GM19351 (cell line): Measurements from ENCODE around the gene VEGFC.

Source experiments
- ATAC-seq: cut with Tn5 transposase; IDR thresholded peaks from one replicate; pipeline ENCODE4 v1.9.1; 2021; ENCODE audit warnings: mild to moderate bottlenecking, moderate library complexity; ENCODE audit not compliant: unreplicated experiment

The VEGFC gene

DNA sequence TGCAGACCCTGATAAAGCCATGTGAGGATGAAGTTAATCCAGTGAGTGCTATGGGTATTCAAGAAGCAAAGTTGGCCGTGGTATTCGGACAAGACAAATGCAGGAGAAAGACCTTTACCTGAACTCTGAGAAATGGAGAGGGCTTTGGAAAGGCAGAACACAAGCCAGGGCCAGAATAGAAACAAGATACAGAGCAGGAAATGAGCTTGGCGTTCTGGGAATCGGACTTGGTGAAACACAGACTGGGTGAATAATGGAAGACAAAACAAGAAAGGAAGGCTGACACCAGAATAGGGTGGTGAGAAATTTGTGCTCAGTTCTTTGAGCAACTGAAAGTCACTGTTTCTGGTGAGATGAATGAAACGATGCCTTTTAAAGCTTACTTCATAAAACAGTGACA, 83.3 kb downstream of the VEGFC start:
- ATAC-seq = no peak

- no peak for ATAC-seq
These were observed 83.9 kb downstream of the VEGFC start for GRCh38 chr4:176708771-176709311.

- ATAC-seq = no peak
These were observed 102.0 kb downstream of the VEGFC start for GRCh38 chr4:176690716-176691115.

- no peak for ATAC-seq
These were observed 112.0 kb downstream of the VEGFC start for GRCh38 chr4:176680668-176681180.

DNA sequence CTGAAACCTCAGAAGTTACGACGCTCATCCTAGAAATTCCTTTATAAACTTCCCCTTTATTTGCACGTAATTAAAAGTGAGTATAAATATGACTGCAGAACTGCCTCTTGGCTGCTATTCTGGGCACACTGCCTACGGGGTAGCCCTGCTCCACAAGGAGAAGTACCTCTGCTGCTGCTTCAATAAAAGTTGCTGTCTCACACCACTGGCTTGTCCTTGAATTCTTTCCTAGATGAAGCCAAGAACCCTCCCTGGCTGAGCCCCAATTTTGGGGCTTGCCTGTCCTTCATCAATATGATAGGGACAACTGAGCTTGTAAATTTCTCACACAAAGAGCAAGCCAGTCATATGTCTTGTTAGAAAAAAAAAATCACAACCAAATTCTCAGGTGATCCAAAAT, 115.8 kb downstream of the VEGFC start:
- ATAC-seq = no peak

DNA sequence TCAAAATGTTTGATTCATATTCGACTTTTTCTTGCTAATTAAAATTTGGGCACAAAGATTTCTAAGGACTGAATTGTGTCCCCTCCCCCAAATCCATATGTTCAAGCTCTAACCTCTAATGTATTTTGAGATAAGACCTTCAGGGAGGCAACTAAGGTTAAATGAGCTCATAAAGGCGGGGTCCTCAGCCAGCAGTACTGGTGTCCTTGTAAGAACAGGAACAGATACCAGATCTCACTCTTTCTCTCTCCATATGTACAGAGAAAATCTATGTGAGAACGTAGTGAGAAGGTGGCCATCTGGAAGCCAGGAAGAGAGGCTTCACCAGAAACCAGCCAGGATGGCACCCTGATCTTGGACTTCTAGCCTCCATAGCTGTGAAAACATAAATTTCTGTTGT, 116.9 kb downstream of the VEGFC start:
- ATAC-seq = no peak

GRCh38 chr4:176671532-176671931, 121.2 kb downstream of the VEGFC start:
- no peak for ATAC-seq

GRCh38 chr4:176668324-176668723, 124.4 kb downstream of the VEGFC start:
- no peak for ATAC-seq

GRCh38 chr4:176664964-176665363, 127.8 kb downstream of the VEGFC start:
- ATAC-seq = no peak

GRCh38 chr4:176660561-176660960, 132.2 kb downstream of the VEGFC start:
- no peak for ATAC-seq

- ATAC-seq = no peak
These were observed 136.6 kb downstream of the VEGFC start for GRCh38 chr4:176656108-176656507.

DNA sequence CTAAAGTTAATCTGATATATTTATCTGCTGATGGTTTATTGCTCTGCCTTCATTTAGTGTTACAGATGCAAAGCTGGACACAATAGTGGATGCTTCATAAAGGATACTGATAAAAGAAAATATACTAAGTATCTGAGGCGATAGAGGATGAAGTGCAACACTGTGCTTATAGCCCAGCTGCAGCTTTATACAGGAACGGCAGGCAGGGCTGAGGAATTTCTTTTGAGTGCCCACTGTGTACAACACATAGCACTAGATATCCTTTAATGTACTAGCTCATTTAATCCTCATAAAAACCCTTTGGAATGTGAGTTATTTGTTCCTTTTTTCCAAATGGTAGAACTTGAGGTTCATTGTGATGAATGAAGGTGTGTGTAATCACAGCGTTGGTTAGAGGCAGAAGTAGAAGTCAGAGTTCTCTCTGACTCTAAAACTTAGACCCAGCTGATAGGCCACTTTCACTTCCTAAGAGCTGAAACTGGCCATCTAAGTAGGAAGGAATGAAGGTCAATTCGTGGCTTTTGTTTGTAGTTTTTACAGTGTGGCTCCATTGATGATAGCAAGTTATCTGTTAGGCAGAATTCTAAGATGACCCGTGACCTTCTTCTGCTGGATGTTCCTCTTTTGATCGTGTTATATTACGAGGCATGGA, 138.0 kb downstream of the VEGFC start:
- no peak for ATAC-seq

- ATAC-seq = no peak
These were observed 139.1 kb downstream of the VEGFC start for GRCh38 chr4:176653401-176654220.

- ATAC-seq = no peak
These were observed 146.4 kb downstream of the VEGFC start for GRCh38 chr4:176646311-176646710.

GRCh38 chr4:176645246-176645960, 147.3 kb downstream of the VEGFC start:
- no peak for ATAC-seq

DNA sequence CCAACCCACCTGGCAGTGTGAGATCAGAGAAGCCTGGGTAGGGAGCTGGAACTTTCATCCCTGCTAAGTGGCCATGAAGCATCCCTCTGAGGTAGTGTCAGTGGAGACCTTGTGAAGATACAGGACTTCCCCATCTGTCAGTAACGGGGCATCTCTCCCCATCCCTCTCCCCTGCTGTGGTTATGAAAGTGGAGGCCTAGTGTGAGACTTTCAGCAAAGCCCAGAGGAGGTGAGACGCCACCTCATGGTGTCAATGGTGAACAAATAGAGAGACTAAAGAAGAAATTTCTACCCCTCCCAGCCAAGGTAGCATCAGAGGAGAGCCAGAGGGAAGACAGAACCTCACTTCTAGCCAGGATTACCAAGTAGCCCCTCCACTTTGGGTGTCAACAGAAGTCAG, 150.2 kb downstream of the VEGFC start:
- peak; percentile 84 for ATAC-seq

- no peak for ATAC-seq
These were observed 151.5 kb downstream of the VEGFC start for GRCh38 chr4:176641237-176641636.

DNA sequence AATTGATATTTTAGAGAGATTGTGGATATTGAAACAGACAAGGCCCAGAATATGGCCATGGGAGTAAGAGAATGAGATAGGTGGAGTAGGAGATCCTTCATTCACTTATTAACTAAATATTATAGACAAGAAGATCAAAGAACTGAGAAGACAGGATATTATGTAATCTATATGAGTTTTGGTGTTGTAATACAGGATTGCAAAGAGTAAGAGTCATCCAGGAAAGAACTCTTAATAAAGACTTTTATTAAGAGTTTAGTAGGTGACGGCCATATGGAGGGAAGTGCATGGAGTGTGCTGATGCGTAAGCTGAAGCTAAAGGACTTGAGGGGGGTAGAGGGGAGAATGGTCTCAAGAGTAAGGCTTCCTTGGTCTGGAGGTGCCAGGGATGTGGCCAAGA, 153.7 kb downstream of the VEGFC start:
- ATAC-seq = no peak

DNA sequence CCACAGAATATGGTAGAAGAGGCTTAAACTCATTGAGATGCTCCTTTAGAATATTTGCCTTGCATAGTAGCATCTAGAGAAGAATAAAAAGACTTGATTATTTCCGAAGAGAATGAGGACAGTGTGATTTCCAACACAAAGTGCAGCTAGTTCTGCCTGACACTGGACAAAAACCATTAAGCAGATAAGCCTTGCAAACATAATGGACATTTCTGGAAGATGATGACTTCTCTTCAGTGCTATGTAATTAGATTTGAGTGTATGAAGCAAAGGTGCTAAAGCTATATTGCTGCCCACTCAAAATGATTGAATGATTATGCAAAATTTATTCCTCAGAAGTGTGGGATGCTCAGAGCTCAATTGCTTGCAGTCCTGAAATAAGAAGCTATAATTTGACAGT, 156.4 kb downstream of the VEGFC start:
- no peak for ATAC-seq

DNA sequence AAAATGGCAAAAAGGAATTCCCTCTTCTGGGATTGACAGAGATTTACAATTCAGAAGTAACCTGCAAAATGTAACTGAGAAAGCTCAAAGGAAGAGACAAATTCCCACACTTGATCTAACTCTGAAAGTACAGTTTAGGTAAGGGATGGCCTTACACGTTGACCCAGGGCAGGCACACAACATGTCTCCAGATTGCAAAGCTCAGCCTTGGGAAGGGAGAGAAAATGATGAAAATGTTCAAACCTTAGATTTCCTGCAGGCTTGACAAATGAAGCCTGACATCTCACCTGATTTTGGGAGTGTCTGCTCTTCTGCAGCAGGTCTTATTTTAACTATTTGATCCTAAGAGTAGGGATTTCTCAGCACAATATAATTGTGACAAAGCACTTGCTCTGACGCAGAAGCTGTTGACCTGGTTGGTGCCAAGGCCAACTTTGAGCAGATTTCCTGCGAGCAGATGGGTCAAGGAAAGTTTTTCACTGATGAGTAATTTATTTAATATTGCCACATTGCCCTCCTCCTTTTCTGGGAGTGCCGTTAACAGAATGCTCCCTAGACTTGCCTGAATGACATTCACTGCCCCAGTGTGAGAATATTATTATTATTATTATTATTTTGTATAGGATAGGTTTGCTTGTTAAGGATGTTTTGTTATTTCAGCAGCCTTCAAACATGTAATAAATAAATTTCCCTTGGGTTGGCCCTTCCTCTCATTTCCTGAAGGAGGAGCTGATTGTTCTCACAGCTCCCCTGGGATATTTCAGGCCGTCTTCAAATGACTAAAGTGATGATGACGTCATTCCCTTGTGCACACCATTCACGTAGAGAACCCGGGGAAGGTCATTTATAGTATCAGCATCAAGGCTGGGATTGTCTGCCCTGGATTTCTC, 157.1 kb downstream of the VEGFC start:
- no peak for ATAC-seq
